A549 (cell line): Measurements from ENCODE around the gene MATR3. TPM values are rescaled to one million over a fixed set of nuclear protein-coding genes. Genes with fewer than 3 reads are reported as not detected.

ENCODE experiments used
- ATAC-seq, 2 experiments: fragments of 200-7000 bp in 1 of 2; fragments of >200 bp in 1 of 2; cut with Nextera tagmentation in 1 of 2; cut with Tn5 transposase in 1 of 2; 3 replicates each; pipeline versions ENCODE4 v1.8.0 to v1.9.1; 2018 to 2020; ENCODE audit warnings: mild to moderate bottlenecking in 1 of 2, moderate library complexity in 1 of 2
- CTCF ChIA-PET: fragments of 300-600 bp; sonication (Branson Sonifier 250); formaldehyde crosslinking; extraction: SDS; loops from one replicate; lab custom pipeline; 2021; ENCODE audit warnings: antibody characterized with exemption, inconsistent platforms; lab: Yijun Ruan, JAX
- POLR2A ChIA-PET: fragments of 350-600 bp; formaldehyde crosslinking; extraction: SDS; loops from one replicate; lab custom pipeline; 2021; ENCODE audit warnings: antibody characterized with exemption, inconsistent platforms; lab: Yijun Ruan, JAX
- DNase-seq, 2 experiments: peaks; one replicate each; pipeline versions ENCODE4 v3.0.0 to v3.0.0-alpha.2; 2011 to 2016; ENCODE audit warnings: low read depth in 1 of 2, low spot score in 1 of 2
- FAIRE-seq: peaks from 2 replicates; lab custom pipeline; 2011; peaks lifted over from hg19 to GRCh38; lab: Jason Lieb, UNC
- H3K27ac ChIP-seq, 2 experiments: fragments of >200 bp; sonication (Bioruptor Twin); formaldehyde crosslinking; 3 replicates each; pipeline ENCODE4 v1.5.1; 2016 to 2017
- H3K4me1 ChIP-seq: fragments of >200 bp; sonication (Bioruptor Twin); formaldehyde crosslinking; 3 replicates; pipeline ENCODE4 v1.6.1; 2016
- H3K4me2 ChIP-seq: fragments of >200 bp; sonication (Bioruptor Twin); formaldehyde crosslinking; 3 replicates; pipeline ENCODE4 v1.6.1; 2016
- H3K4me3 ChIP-seq: fragments of >200 bp; sonication (Bioruptor Twin); formaldehyde crosslinking; 3 replicates; pipeline ENCODE4 v1.5.1; 2016
- H3K9me3 ChIP-seq: fragments of >200 bp; sonication (Bioruptor Twin); formaldehyde crosslinking; 3 replicates; pipeline ENCODE4 v1.6.1; 2016
- BCL3 ChIP-seq: fragments of >200 bp; sonication (Bioruptor Twin); formaldehyde crosslinking; IDR thresholded peaks from 3 replicates; pipeline ENCODE4 v1.6.1; 2016
- BHLHE40 ChIP-seq: IDR thresholded peaks from 2 replicates; pipeline ENCODE4 v1.6.1; 2012; ENCODE audit warnings: low read depth, low read length, inconsistent platforms
- CBX8 ChIP-seq: fragments of 200-600 bp; sonication (generic); IDR thresholded peaks from 2 replicates; pipeline ENCODE4 v1.6.1; 2016
- CEBPB ChIP-seq, 2 experiments: fragments of >200 bp in 1 of 2; sonication (Bioruptor Twin) in 1 of 2; formaldehyde crosslinking in 1 of 2; IDR thresholded peaks; 2 replicates each; pipeline ENCODE4 v1.6.1; 2012 to 2016
- CHD2 ChIP-seq: fragments of 150-350 bp; IDR thresholded peaks from 2 replicates; pipeline ENCODE4 v1.6.1; 2014; ENCODE audit warnings: low read length; ENCODE audit not compliant: partially characterized antibody
- CTCF ChIP-seq: fragments of >200 bp; sonication (Bioruptor Twin); formaldehyde crosslinking; IDR thresholded peaks from 3 replicates; pipeline ENCODE4 v1.5.1; 2016
- EHMT2 ChIP-seq: fragments of 200-600 bp; sonication (generic); IDR thresholded peaks from 2 replicates; pipeline ENCODE4 v1.6.1; 2016; ENCODE audit warnings: antibody characterized with exemption, low read depth, mild to moderate bottlenecking, moderate library complexity
- EP300 ChIP-seq, 2 experiments: fragments of >200 bp; sonication (Bioruptor Twin); formaldehyde crosslinking; IDR thresholded peaks; 2 replicates in 1 of 2; 3 replicates in 1 of 2; pipeline ENCODE4 v1.6.1; 2016 to 2017
- ESRRA ChIP-seq: fragments of 150-350 bp; IDR thresholded peaks from 2 replicates; pipeline ENCODE4 v1.6.1; 2014; ENCODE audit warnings: mild to moderate bottlenecking, low read length, borderline replicate concordance
- FOXS1 ChIP-seq: fragments of 250-450 bp; sonication (Bioruptor Pico); IDR thresholded peaks from 2 replicates; pipeline ENCODE4 v1.5.0; 2020; ENCODE audit warnings: mild to moderate bottlenecking, moderate library complexity
- GATA3 ChIP-seq: IDR thresholded peaks from 2 replicates; pipeline ENCODE4 v1.6.1; 2012; ENCODE audit warnings: borderline replicate concordance
- HDAC2 ChIP-seq: fragments of 200-600 bp; sonication (generic); IDR thresholded peaks from 2 replicates; pipeline ENCODE4 v1.6.1; 2016
- HES2 ChIP-seq: fragments of >200 bp; sonication (Bioruptor Twin); formaldehyde crosslinking; IDR thresholded peaks from 2 replicates; pipeline ENCODE4 v1.6.1; 2016
- HEYL ChIP-seq: fragments of 250-450 bp; sonication (Bioruptor Pico); IDR thresholded peaks from 2 replicates; pipeline ENCODE4 v1.8.0; 2021; ENCODE audit warnings: mild to moderate bottlenecking, moderate library complexity
- HMGXB4 ChIP-seq: fragments of 250-450 bp; sonication (Bioruptor Pico); IDR thresholded peaks from 2 replicates; pipeline ENCODE4 v1.5.0; 2021; ENCODE audit warnings: mild to moderate bottlenecking, moderate library complexity, borderline replicate concordance
- HOXB5 ChIP-seq: fragments of 250-450 bp; sonication (Bioruptor Pico); IDR thresholded peaks from 2 replicates; pipeline ENCODE4 v1.5.0; 2020; ENCODE audit warnings: mild to moderate bottlenecking, moderate library complexity
- JUN ChIP-seq, 2 experiments: fragments of >200 bp; sonication (Bioruptor Twin); formaldehyde crosslinking; IDR thresholded peaks; 2 replicates in 1 of 2; 3 replicates in 1 of 2; pipeline ENCODE4 v1.6.1; 2016 to 2017
- KDM5A ChIP-seq: fragments of 200-600 bp; sonication (generic); IDR thresholded peaks from 2 replicates; pipeline ENCODE4 v1.6.1; 2016; ENCODE audit warnings: antibody characterized with exemption, mild to moderate bottlenecking
- MAFK ChIP-seq: fragments of 450-650 bp; IDR thresholded peaks from 2 replicates; pipeline ENCODE4 v1.6.1; 2014; ENCODE audit not compliant: partially characterized antibody
- MAX ChIP-seq: IDR thresholded peaks from 2 replicates; pipeline ENCODE4 v1.6.1; 2012
- MAZ ChIP-seq: fragments of 150-350 bp; IDR thresholded peaks from 2 replicates; pipeline ENCODE4 v1.6.1; 2014; ENCODE audit warnings: antibody characterized with exemption, low read depth, low read length, borderline replicate concordance
- NFE2L2 ChIP-seq: fragments of 150-350 bp; conservative IDR thresholded peaks from 2 replicates; pipeline ENCODE4 v1.6.1; 2014; ENCODE audit warnings: low read length
- NPAS2 ChIP-seq: fragments of 250-450 bp; sonication (Bioruptor Pico); IDR thresholded peaks from 2 replicates; pipeline ENCODE4 v1.8.0; 2022; ENCODE audit warnings: mild to moderate bottlenecking, moderate library complexity, borderline replicate concordance
- PBX3 ChIP-seq: IDR thresholded peaks from 2 replicates; pipeline ENCODE4 v1.6.1; 2012
- PHF8 ChIP-seq: fragments of 200-600 bp; sonication (generic); IDR thresholded peaks from 2 replicates; pipeline ENCODE4 v1.6.1; 2016; ENCODE audit warnings: low read depth, mild to moderate bottlenecking, antibody characterized with exemption, moderate library complexity, borderline replicate concordance
- POLR2A ChIP-seq: IDR thresholded peaks from 2 replicates; pipeline ENCODE4 v1.6.1; 2012; ENCODE audit warnings: mild to moderate bottlenecking, low read length
- POLR2AphosphoS2 ChIP-seq: conservative IDR thresholded peaks from 2 replicates; pipeline ENCODE4 v1.6.1; 2012; ENCODE audit warnings: low read length, improper control_type of control experiment, inconsistent platforms
- RAD21 ChIP-seq, 2 experiments: fragments of >200 bp in 1 of 2; sonication (Bioruptor Twin) in 1 of 2; formaldehyde crosslinking in 1 of 2; IDR thresholded peaks in 1 of 2; conservative IDR thresholded peaks in 1 of 2; 2 replicates in 1 of 2; 3 replicates in 1 of 2; pipeline ENCODE4 v1.6.1; 2012 to 2018; ENCODE audit warnings: inconsistent platforms in 1 of 2
- RFX5 ChIP-seq: fragments of 450-650 bp; IDR thresholded peaks from 2 replicates; pipeline ENCODE4 v1.7.1; 2014; ENCODE audit warnings: antibody characterized with exemption, mild to moderate bottlenecking, moderate library complexity
- SREBF2 ChIP-seq: fragments of 450-650 bp; IDR thresholded peaks from 2 replicates; pipeline ENCODE4 v1.6.1; 2014; ENCODE audit warnings: mild to moderate bottlenecking, moderate library complexity
- TP53 ChIP-seq: fragments of 250-450 bp; sonication (Bioruptor Pico); IDR thresholded peaks from 2 replicates; pipeline ENCODE4 v1.5.0; 2021; ENCODE audit warnings: mild to moderate bottlenecking, moderate library complexity
- USF2 ChIP-seq: fragments of 450-650 bp; IDR thresholded peaks from 2 replicates; pipeline ENCODE4 v1.6.1; 2014; ENCODE audit warnings: antibody characterized with exemption
- ZC3H11A ChIP-seq: fragments of 450-650 bp; IDR thresholded peaks from 2 replicates; pipeline ENCODE4 v1.6.1; 2014; ENCODE audit warnings: antibody characterized with exemption, mild to moderate bottlenecking
- WGBS: methylation state at CpG from one replicate; pipeline ENCODE4 v1.1.6; 2017; ENCODE audit errors: missing lambda C conversion rate; 5-methylcytosine and 5-hydroxymethylcytosine counted together
- polyA minus RNA-seq: library from RNA; depleted of rRNA, polyadenylated mRNA; stranded (reverse); fragments of >200 nt; gene quantifications from 2 replicates; pipeline ENCODE4 v1.2.3, GENCODE V29; 2011; rRNA and poly(A)+ RNA removed
- polyA plus RNA-seq, 4 experiments: library from polyadenylated mRNA; depleted of rRNA in 3 of 4; stranded (reverse); fragments of >200 nt; fragmentation: RNase III in 1 of 4; extraction: RNeasy Plus Mini Kit Qiagen cat#74134 plus additional on column Dnase treatment in 1 of 4; gene quantifications; 2 replicates in 3 of 4; 3 replicates in 1 of 4; pipeline ENCODE4 v1.2.3, GENCODE V29; 2011 to 2017

Gene MATR3
- 157 and 178 TPM in 2 replicates for polyA plus RNA-seq (2011; rRNA removed)
- 30.2 and 39.2 TPM in 2 replicates for polyA plus RNA-seq (2012; cell fraction: cytosol; rRNA removed)
- 40.1 and 59.7 TPM in 2 replicates for polyA plus RNA-seq (2012; cell fraction: nucleus; rRNA removed)
- 181 to 189 TPM (median 187 TPM) in 3 replicates for polyA plus RNA-seq (2017; fragmentation: RNase III; extraction: RNeasy Plus Mini Kit Qiagen cat#74134 plus additional on column Dnase treatment)
- 175 and 206 TPM in 2 replicates for polyA minus RNA-seq

- ChIA-PET POLR2A (interaction anchor here (0.6 to 2.5 kb wide), 30 partner anchors 10 to 722 kb away, joined by 3 to 38 read pairs (median 3); partner anchors contain the start of genes DNAJC18, HSPA9, PAIP2 and PROB1), CTCF (interaction anchor here (0.9 to 2.3 kb wide), 13 partner anchors 9 to 220 kb away, joined by 3 to 17 read pairs (median 3); no protein-coding TSS in a partner anchor)
- H3K27ac ChIP-seq = peak within 1 kb of the TSS; percentile 97 to 98
- no peaks in the 10 kb centered on the region for H3K9me3 ChIP-seq
- peak within 1 kb of the TSS; percentile 91 for H3K4me2 ChIP-seq
- peak within 1 kb of the TSS; percentile 66 for H3K4me3 ChIP-seq
- FAIRE-seq = no peak
- ATAC-seq = peak; percentile 88 to 89
- DNase-seq = peak; percentile 93 to 97
- WGBS = 1% methylated on average over 60 of the region's 88 CpGs
- peaks cover 34% of the 10 kb centered on the region for H3K4me1 ChIP-seq
- TF ChIP-seq USF2 (no peak), HMGXB4 (CRISPR knock-in tag) (peak; percentile 68; the same call in 1 of the 2 replicates), NFE2L2 (no peak), RFX5 (no peak), POLR2A (peak; percentile 92), FOXS1 (CRISPR knock-in tag) (no peak), PHF8 (peak; percentile 85), CEBPB (IDR thresholded peaks at IDR 0.05) (no peak), TP53 (CRISPR knock-in tag) (peak; percentile 66; the same call in 1 of the 2 replicates), BCL3 (peak; percentile 77), EHMT2 (no peak), HES2 (no peak), JUN (IDR thresholded peaks at IDR 0.05) (peak; percentile 91 to 94; a peak in 4 of 5 replicates), MAX (peak; percentile 72), HDAC2 (no peak), SREBF2 (no peak), EP300 (IDR thresholded peaks at IDR 0.05) (no peak), MAZ (0 out of 2 replicates have a peak, but pooled peaks have one; percentile 54), RAD21 (conservative IDR thresholded peaks at IDR 0.05 in 1 of 2, IDR thresholded peaks at IDR 0.05 in 1 of 2) (peak in 1 of 2 experiments; percentile 2; a peak in 2 of 5 replicates), CHD2 (peak; percentile 97), BHLHE40 (no peak), PBX3 (peak; percentile 57; the same call in 1 of the 2 replicates), HOXB5 (CRISPR knock-in tag) (0 out of 2 replicates have a peak, but pooled peaks have one; percentile 54), HEYL (no peak), POLR2AphosphoS2 (no peak; the same call in 1 of the 2 replicates), ESRRA (no peak), NPAS2 (CRISPR knock-in tag) (no peak), GATA3 (peak; percentile 77), MAFK (no peak), CBX8 (no peak), CTCF (no peak), ZC3H11A (no peak), KDM5A (no peak)
These were observed at the start of gene MATR3 for GRCh38 chr5:139293507-139294373. TSS of gene MATR3 (plus strand) at chr5:139293740. CDS start at chr5:139307416, 13,676 bp downstream.
